ENCODE measurements around the gene CCSER1.

The CCSER1 gene

DNA sequence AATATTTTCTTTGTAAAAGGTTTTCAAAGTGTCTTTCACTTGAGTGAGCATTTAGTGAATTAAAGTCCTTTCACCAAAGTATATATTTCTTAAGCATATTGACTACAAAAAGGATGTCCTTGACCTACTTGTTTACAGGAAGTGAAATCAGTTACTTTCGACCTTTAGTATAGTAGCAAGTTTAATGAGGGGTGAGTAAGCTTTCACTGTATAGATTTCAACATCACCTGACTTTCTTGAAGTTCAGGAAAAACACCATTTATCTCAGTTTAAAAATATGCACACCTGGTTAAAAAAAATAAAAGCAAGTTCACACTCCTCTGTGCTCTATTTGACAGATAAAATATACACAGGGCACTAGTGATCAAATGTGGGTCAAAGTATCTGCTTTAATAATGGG lies 88.1 kb downstream of the CCSER1 start:
- no peak for DNase-seq (ENCODE audit: low read depth, low spot score)
- no peak overlapping the region for H3K4me3 ChIP-seq (ENCODE audit: low read depth, low read length)
- in situ Hi-C loops (cut with HindIII; ENCODE audit: low sequenced_read_pairs), result no loop called here
- TF ChIP-seq, protein P1, sequence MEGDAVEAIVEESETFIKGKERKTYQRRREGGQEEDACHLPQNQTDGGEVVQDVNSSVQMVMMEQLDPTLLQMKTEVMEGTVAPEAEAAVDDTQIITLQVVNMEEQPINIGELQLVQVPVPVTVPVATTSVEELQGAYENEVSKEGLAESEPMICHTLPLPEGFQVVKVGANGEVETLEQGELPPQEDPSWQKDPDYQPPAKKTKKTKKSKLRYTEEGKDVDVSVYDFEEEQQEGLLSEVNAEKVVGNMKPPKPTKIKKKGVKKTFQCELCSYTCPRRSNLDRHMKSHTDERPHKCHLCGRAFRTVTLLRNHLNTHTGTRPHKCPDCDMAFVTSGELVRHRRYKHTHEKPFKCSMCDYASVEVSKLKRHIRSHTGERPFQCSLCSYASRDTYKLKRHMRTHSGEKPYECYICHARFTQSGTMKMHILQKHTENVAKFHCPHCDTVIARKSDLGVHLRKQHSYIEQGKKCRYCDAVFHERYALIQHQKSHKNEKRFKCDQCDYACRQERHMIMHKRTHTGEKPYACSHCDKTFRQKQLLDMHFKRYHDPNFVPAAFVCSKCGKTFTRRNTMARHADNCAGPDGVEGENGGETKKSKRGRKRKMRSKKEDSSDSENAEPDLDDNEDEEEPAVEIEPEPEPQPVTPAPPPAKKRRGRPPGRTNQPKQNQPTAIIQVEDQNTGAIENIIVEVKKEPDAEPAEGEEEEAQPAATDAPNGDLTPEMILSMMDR (IDR thresholded peaks at IDR 0.05; ENCODE audit: low read depth, low read length), result no peak

DNA sequence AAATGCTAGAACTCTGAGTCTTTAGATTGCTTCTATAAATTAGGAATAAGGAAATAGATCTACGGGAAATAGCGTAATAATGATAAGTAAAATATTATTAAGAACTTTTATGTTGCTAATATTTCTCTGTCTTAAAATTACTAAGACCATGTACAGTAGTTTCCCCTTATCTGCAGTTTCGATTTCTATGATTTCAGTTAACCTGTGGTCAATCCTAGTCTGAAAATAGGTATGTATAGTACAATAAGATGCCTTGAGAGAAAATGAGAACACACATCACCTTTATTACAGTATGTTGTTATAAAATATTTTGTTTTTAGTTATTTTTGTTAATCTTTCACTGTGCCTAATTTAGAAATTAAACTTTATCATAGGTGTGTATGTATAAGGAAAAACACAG lies 92.6 kb downstream of the CCSER1 start:
- no peak for DNase-seq (ENCODE audit: low read depth, low spot score)
- in situ Hi-C loops (cut with HindIII; ENCODE audit: low sequenced_read_pairs), result no loop called here
- TF ChIP-seq, protein P1 (IDR thresholded peaks at IDR 0.05; ENCODE audit: low read depth, low read length), result no peak
- H3K4me3 ChIP-seq (ENCODE audit: low read depth, low read length), result no peak overlapping the region

DNA sequence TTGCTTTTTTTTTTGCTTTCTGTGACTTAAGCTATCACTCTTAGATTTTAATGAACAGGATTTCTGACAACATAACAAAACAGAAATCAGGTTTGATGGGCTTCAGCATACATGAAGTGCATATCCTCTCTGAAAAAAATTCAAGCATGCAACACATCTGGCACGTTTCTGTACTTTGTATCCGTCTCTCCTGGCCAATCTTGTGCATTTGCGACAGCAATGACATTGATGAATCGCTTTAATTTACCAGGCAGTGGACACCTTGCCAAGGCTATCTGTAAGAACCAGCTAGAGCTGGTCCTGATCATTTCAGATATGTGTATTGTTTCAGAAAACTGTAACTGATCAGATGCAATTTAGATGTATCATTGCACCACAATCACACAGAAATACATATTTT lies 93.3 kb downstream of the CCSER1 start:
- no peak overlapping the region for H3K4me3 ChIP-seq (ENCODE audit: low read depth, low read length)
- in situ Hi-C loops (cut with HindIII; ENCODE audit: low sequenced_read_pairs), result no loop called here
- no peak for DNase-seq (ENCODE audit: low read depth, low spot score)
- TF ChIP-seq, protein P1 (IDR thresholded peaks at IDR 0.05; ENCODE audit: low read depth, low read length), result no peak

DNA sequence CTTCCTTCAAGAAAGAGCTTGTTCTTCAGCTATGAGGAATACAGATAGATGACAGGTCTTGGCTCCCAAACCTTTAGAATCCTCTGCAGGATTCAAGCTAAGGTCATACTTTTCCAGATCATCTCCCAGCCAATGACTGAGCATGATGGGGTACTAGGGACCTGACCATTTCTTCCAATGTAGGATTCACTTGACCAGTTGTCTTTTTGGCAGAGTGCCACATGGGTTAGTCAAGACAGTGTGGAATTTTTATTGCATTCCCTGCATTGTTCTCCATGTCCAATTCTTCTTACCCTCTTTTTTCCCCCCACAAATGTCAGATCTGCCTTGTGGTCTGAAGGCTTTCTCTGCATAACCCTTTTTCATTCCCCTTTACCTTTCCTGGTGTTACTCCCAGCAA lies 99.5 kb downstream of the CCSER1 start:
- TF ChIP-seq, protein P1 (IDR thresholded peaks at IDR 0.05; ENCODE audit: low read depth, low read length), result no peak
- in situ Hi-C loops (cut with HindIII; ENCODE audit: low sequenced_read_pairs), result no loop called here
- no peak overlapping the region for H3K4me3 ChIP-seq (ENCODE audit: low read depth, low read length)
- DNase-seq (ENCODE audit: low read depth, low spot score), result peak; percentile 31

DNA sequence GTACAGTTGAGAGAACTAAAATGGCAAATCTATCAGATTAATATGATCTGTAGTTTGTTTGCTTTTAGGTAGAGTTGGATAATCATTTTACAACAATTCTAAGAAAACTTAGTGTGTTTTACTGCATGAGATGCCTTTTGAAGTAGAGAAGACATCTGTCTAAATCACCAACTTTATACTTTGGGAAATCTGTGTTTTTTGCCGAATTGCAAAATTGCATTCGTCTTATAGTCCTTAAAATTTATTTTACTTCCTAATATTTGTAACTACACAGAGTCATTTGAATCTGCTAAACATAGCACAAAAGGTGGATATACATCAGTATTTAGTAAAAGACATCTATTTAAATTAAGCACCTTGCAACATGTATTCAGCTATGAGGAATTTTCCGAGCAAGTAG lies 100.0 kb downstream of the CCSER1 start:
- in situ Hi-C loops (cut with HindIII; ENCODE audit: low sequenced_read_pairs), result no loop called here
- no peak overlapping the region for H3K4me3 ChIP-seq (ENCODE audit: low read depth, low read length)
- TF ChIP-seq, protein P1 (IDR thresholded peaks at IDR 0.05; ENCODE audit: low read depth, low read length), result no peak
- DNase-seq (ENCODE audit: low read depth, low spot score), result no peak

DNA sequence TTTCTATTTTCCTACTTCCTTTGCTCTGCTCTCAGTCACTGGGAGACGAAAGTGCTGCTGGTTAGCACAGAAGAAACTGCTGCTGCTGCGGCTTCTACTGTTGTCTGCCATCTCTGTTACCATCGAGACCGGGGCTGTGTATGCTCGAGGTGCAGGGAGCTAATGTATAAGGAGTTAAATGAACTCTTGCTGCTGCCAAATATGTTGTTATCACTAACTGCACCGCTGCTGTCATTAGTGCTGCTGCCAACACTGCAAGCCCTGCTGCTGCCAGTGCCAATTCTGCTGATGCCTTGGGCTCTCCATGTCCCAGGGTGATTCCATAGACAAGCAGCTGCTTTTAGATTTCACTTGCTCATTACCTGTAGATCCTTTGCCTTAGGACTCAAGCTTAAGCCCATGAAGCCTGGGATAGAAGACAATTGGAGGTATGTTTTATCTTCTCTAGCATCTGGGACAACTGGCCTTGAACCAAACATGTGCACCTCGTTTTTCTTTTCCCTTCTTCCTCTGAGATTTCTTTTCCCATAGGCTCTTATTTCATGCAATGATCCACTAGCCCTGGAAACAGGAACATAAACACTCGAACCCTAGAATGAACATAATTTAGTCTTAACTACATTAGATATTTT lies 107.8 kb downstream of the CCSER1 start:
- TF ChIP-seq, protein P1 (IDR thresholded peaks at IDR 0.05; ENCODE audit: low read depth, low read length), result no peak
- no peak for DNase-seq (ENCODE audit: low read depth, low spot score)
- in situ Hi-C loops (cut with HindIII; ENCODE audit: low sequenced_read_pairs), result no loop called here
- no peak overlapping the region for H3K4me3 ChIP-seq (ENCODE audit: low read depth, low read length)

All from astrocyte of the spinal cord (primary cell).